ENCODE data around the gene CUBN.

The CUBN gene

GRCh38 chr10:16929069-16929468 is 200.5 kb downstream of the CUBN start:
- in situ Hi-C loops (cut with MboI; ENCODE audit: low sequenced_read_pairs) = no loop called here

GRCh38 chr10:16927546-16927945 is 202.1 kb downstream of the CUBN start:
- in situ Hi-C loops (cut with MboI; ENCODE audit: low sequenced_read_pairs) = no loop called here

GRCh38 chr10:16923726-16924125 is 205.9 kb downstream of the CUBN start:
- in situ Hi-C loops (cut with MboI; ENCODE audit: low sequenced_read_pairs) = no loop called here

GRCh38 chr10:16923309-16923708 is 206.3 kb downstream of the CUBN start:
- in situ Hi-C loops (cut with MboI; ENCODE audit: low sequenced_read_pairs) = no loop called here

GRCh38 chr10:16919121-16919982 is 210.3 kb downstream of the CUBN start:
- in situ Hi-C loops (cut with MboI; ENCODE audit: low sequenced_read_pairs) = no loop called here

- in situ Hi-C loops (cut with MboI; ENCODE audit: low sequenced_read_pairs) = no loop called here
These were observed 213.1 kb downstream of the CUBN start for GRCh38 chr10:16916496-16916895.

GRCh38 chr10:16915300-16915699 is 214.3 kb downstream of the CUBN start:
- in situ Hi-C loops (cut with MboI; ENCODE audit: low sequenced_read_pairs) = no loop called here

- in situ Hi-C loops (cut with MboI; ENCODE audit: low sequenced_read_pairs) = no loop called here
These were observed 216.3 kb downstream of the CUBN start for GRCh38 chr10:16913266-16913665.

GRCh38 chr10:16910793-16911164 is 218.8 kb downstream of the CUBN start:
- in situ Hi-C loops (cut with MboI; ENCODE audit: low sequenced_read_pairs) = no loop called here

- in situ Hi-C loops (cut with MboI; ENCODE audit: low sequenced_read_pairs) = no loop called here
These were observed 219.4 kb downstream of the CUBN start for GRCh38 chr10:16909961-16910792.

- in situ Hi-C loops (cut with MboI; ENCODE audit: low sequenced_read_pairs) = no loop called here
These were observed 220.3 kb downstream of the CUBN start for GRCh38 chr10:16909271-16909767.

- in situ Hi-C loops (cut with MboI; ENCODE audit: low sequenced_read_pairs) = no loop called here
These were observed 221.9 kb downstream of the CUBN start for GRCh38 chr10:16907687-16908086.

- in situ Hi-C loops (cut with MboI; ENCODE audit: low sequenced_read_pairs) = no loop called here
These were observed 224.3 kb downstream of the CUBN start for GRCh38 chr10:16905320-16905719.

GRCh38 chr10:16904639-16905061 is 225.0 kb downstream of the CUBN start:
- in situ Hi-C loops (cut with MboI; ENCODE audit: low sequenced_read_pairs) = no loop called here

- in situ Hi-C loops (cut with MboI; ENCODE audit: low sequenced_read_pairs) = no loop called here
These were observed 225.6 kb downstream of the CUBN start for GRCh38 chr10:16904049-16904448.

- in situ Hi-C loops (cut with MboI; ENCODE audit: low sequenced_read_pairs) = no loop called here
These were observed 227.0 kb downstream of the CUBN start for GRCh38 chr10:16902606-16903005.

GRCh38 chr10:16901106-16901505 is 228.5 kb downstream of the CUBN start:
- in situ Hi-C loops (cut with MboI; ENCODE audit: low sequenced_read_pairs) = no loop called here

- in situ Hi-C loops (cut with MboI; ENCODE audit: low sequenced_read_pairs) = no loop called here
These were observed 232.6 kb downstream of the CUBN start for GRCh38 chr10:16896993-16897392.

GRCh38 chr10:16894821-16895220 is 234.8 kb downstream of the CUBN start:
- in situ Hi-C loops (cut with MboI; ENCODE audit: low sequenced_read_pairs) = no loop called here

- in situ Hi-C loops (cut with MboI; ENCODE audit: low sequenced_read_pairs) = no loop called here
These were observed 235.9 kb downstream of the CUBN start for GRCh38 chr10:16893664-16894063.

- in situ Hi-C loops (cut with MboI; ENCODE audit: low sequenced_read_pairs) = no loop called here
These were observed 238.0 kb downstream of the CUBN start for GRCh38 chr10:16891375-16892313.

Data from hTERT RPE-1 (cell line).